NK-92 treated with Interleukin-12 subunit alpha and Interleukin-12 subunit beta, amount 100 ng/mL, for 24 hours (cell line): ENCODE measurements around the gene NKIRAS2.

ENCODE experiments used
- DNase-seq: peaks from one replicate; lab custom pipeline; 2025; lab: John Stamatoyannopoulos, UW

Gene NKIRAS2

GRCh38 chr17:42027590-42027889 is 7.7 kb downstream of the NKIRAS2 start:
- no peak for DNase-seq

- no peak for DNase-seq
Measured at GRCh38 chr17:42027961-42028790, 8.3 kb downstream of the NKIRAS2 start.

- no peak for DNase-seq
Measured at GRCh38 chr17:42028791-42029127, 8.9 kb downstream of the NKIRAS2 start.

GRCh38 chr17:42031584-42031983 is 11.7 kb downstream of the NKIRAS2 start:
- DNase-seq = no peak

- no peak for DNase-seq
Measured at GRCh38 chr17:42034059-42034458, 14.2 kb downstream of the NKIRAS2 start.

GRCh38 chr17:42038221-42038973 is 18.5 kb downstream of the NKIRAS2 start:
- DNase-seq = no peak

GRCh38 chr17:42039794-42040763 is 20.2 kb downstream of the NKIRAS2 start:
- DNase-seq = no peak

- no peak for DNase-seq
Measured at GRCh38 chr17:42040818-42041217, 20.9 kb downstream of the NKIRAS2 start.

GRCh38 chr17:42041619-42042018 is 21.7 kb downstream of the NKIRAS2 start:
- DNase-seq = no peak

GRCh38 chr17:42042598-42043319 is 22.9 kb downstream of the NKIRAS2 start:
- no peak for DNase-seq

- no peak for DNase-seq
Measured at GRCh38 chr17:42045719-42046118, 25.8 kb downstream of the NKIRAS2 start.

GRCh38 chr17:42047343-42047742 is 27.5 kb downstream of the NKIRAS2 start:
- no peak for DNase-seq

GRCh38 chr17:42049834-42050392 is 30.0 kb downstream of the NKIRAS2 start:
- DNase-seq = no peak

- no peak for DNase-seq
Measured at GRCh38 chr17:42050393-42051012, 30.6 kb downstream of the NKIRAS2 start, which contains the start of gene C17orf113. TSS of gene C17orf113 (minus strand) at chr17:42050601. CDS start at chr17:42043376, 7,225 bp downstream.

- no peak for DNase-seq
Measured at GRCh38 chr17:42051013-42051400, 31.1 kb downstream of the NKIRAS2 start.

- no peak for DNase-seq
Measured at GRCh38 chr17:42051645-42052044, 31.8 kb downstream of the NKIRAS2 start.

- DNase-seq = no peak
Measured at GRCh38 chr17:42052346-42052877, 32.5 kb downstream of the NKIRAS2 start.

- no peak for DNase-seq
Measured at GRCh38 chr17:42053731-42054500, 34.0 kb downstream of the NKIRAS2 start.

- DNase-seq = no peak
Measured at GRCh38 chr17:42055027-42055426, 35.1 kb downstream of the NKIRAS2 start.

- no peak for DNase-seq
Measured at GRCh38 chr17:42055496-42055895, 35.6 kb downstream of the NKIRAS2 start.
